H9 (cell line): ENCODE data around the gene PSMC1. TPM values are rescaled to one million over a fixed set of nuclear protein-coding genes. Genes with fewer than 3 reads are reported as not detected.

ENCODE experiments used
- DNase-seq: peaks from one replicate; pipeline ENCODE4 v3.0.0-alpha.2; 2017
- H2AFZ ChIP-seq: one replicate; pipeline ENCODE4 v1.6.1; 2013; ENCODE audit warnings: mild to moderate bottlenecking, low read length, control low read depth, moderate library complexity
- H2AK5ac ChIP-seq: 2 replicates; pipeline ENCODE4 v1.6.1; 2013; ENCODE audit warnings: low read length, control low read depth, mixed read lengths; ENCODE audit not compliant: insufficient read length
- H2BK120ac ChIP-seq: one replicate; pipeline ENCODE4 v1.6.1; 2013; ENCODE audit warnings: low read depth, mild to moderate bottlenecking, low read length, control low read depth, inconsistent platforms; ENCODE audit not compliant: poor library complexity, severe bottlenecking
- H2BK12ac ChIP-seq: 2 replicates; pipeline ENCODE4 v1.6.1; 2013; ENCODE audit warnings: low read length, control low read depth, mixed read lengths, low read depth; ENCODE audit not compliant: insufficient read length
- H2BK15ac ChIP-seq: 2 replicates; pipeline ENCODE4 v1.6.1; 2013; ENCODE audit warnings: low read depth, low read length, control low read depth
- H2BK20ac ChIP-seq: one replicate; pipeline ENCODE4 v1.6.1; 2013; ENCODE audit warnings: low read depth, mild to moderate bottlenecking, low read length, control low read depth, inconsistent platforms; ENCODE audit not compliant: poor library complexity, severe bottlenecking
- H2BK5ac ChIP-seq: 2 replicates; pipeline ENCODE4 v1.6.1; 2013; ENCODE audit warnings: low read length, control low read depth, mixed read lengths; ENCODE audit not compliant: insufficient read length
- H3K14ac ChIP-seq: 2 replicates; pipeline ENCODE4 v1.6.1; 2013; ENCODE audit warnings: low read length, control low read depth; ENCODE audit not compliant: insufficient read depth
- H3K18ac ChIP-seq: 2 replicates; pipeline ENCODE4 v1.6.1; 2013; ENCODE audit warnings: low read depth, mild to moderate bottlenecking, mixed read lengths, low read length, control low read depth; ENCODE audit not compliant: insufficient read length
- H3K23ac ChIP-seq: 2 replicates; pipeline ENCODE4 v1.6.1; 2013; ENCODE audit warnings: low read length, control low read depth, mixed read lengths, low read depth; ENCODE audit not compliant: insufficient read length
- H3K23me2 ChIP-seq: 2 replicates; pipeline ENCODE4 v1.6.1; 2013; ENCODE audit warnings: low read depth, mild to moderate bottlenecking, mixed read lengths, low read length, control low read depth; ENCODE audit not compliant: insufficient read length, poor library complexity, severe bottlenecking
- H3K27ac ChIP-seq: 2 replicates; pipeline ENCODE4 v1.5.1; 2013; ENCODE audit warnings: low read length, control low read depth, mixed read lengths, low read depth; ENCODE audit not compliant: insufficient read length
- H3K27me3 ChIP-seq: 2 replicates; pipeline ENCODE4 v1.6.1; 2013; ENCODE audit warnings: low read length, control low read depth, inconsistent platforms; ENCODE audit not compliant: insufficient read depth
- H3K4ac ChIP-seq: 2 replicates; pipeline ENCODE4 v1.6.1; 2013; ENCODE audit warnings: low read depth, mild to moderate bottlenecking, control low read depth, inconsistent platforms, low read length, moderate library complexity
- H3K4me1 ChIP-seq: 2 replicates; pipeline ENCODE4 v1.6.1; 2013; ENCODE audit warnings: low read length, control low read depth, inconsistent platforms; ENCODE audit not compliant: insufficient read depth
- H3K4me2 ChIP-seq: 2 replicates; pipeline ENCODE4 v1.6.1; 2013; ENCODE audit warnings: low read length, control low read depth, mixed read lengths; ENCODE audit not compliant: insufficient read length, insufficient read depth
- H3K56ac ChIP-seq: 2 replicates; pipeline ENCODE4 v1.6.1; 2013; ENCODE audit warnings: low read depth, mild to moderate bottlenecking, mixed read lengths, low read length, control low read depth; ENCODE audit not compliant: insufficient read length
- H3K79me1 ChIP-seq: 2 replicates; pipeline ENCODE4 v1.6.1; 2013; ENCODE audit warnings: low read depth, mild to moderate bottlenecking, moderate library complexity, low read length, control low read depth, inconsistent platforms; ENCODE audit not compliant: insufficient read depth, poor library complexity, severe bottlenecking
- H3K79me2 ChIP-seq: 2 replicates; pipeline ENCODE4 v1.6.1; 2013; ENCODE audit warnings: low read length, control low read depth, inconsistent platforms; ENCODE audit not compliant: insufficient read depth
- H3K9ac ChIP-seq: 2 replicates; pipeline ENCODE4 v1.6.1; 2013; ENCODE audit warnings: low read length, control low read depth, mixed read lengths; ENCODE audit not compliant: insufficient read length; ENCODE audit errors: extremely low read depth
- H3K9me3 ChIP-seq: one replicate; pipeline ENCODE4 v1.6.1; 2013; ENCODE audit warnings: low read depth, low read length, inconsistent platforms; ENCODE audit not compliant: control insufficient read depth
- H3T11ph ChIP-seq: one replicate; pipeline ENCODE4 v1.6.1; 2013; ENCODE audit warnings: mild to moderate bottlenecking, low read length, control low read depth, inconsistent platforms
- H4K20me1 ChIP-seq: one replicate; pipeline ENCODE4 v1.6.1; 2013; ENCODE audit not compliant: control insufficient read depth, insufficient read length, insufficient read depth
- H4K5ac ChIP-seq: 2 replicates; pipeline ENCODE4 v1.6.1; 2013; ENCODE audit warnings: low read depth, mild to moderate bottlenecking, mixed read lengths, low read length, control low read depth; ENCODE audit not compliant: insufficient read length
- H4K8ac ChIP-seq: replicated peaks from 2 replicates; pipeline ENCODE4 v1.6.1; 2013; ENCODE audit warnings: low read length, control low read depth, mixed read lengths, low read depth; ENCODE audit not compliant: insufficient read length
- H4K91ac ChIP-seq: 2 replicates; pipeline ENCODE4 v1.6.1; 2013; ENCODE audit warnings: low read depth, mild to moderate bottlenecking, moderate library complexity, mixed read lengths, low read length, control low read depth; ENCODE audit not compliant: insufficient read length
- H3K27ac Mint-ChIP-seq, 3 experiments: 2 replicates in 2 of 3; 3 replicates in 1 of 3; pipeline ENCODE4 v1.8.0; 2020 to 2021; ENCODE audit warnings: mixed read lengths in 3 of 3, mild to moderate bottlenecking in 1 of 3, moderate library complexity in 1 of 3
- H3K27me3 Mint-ChIP-seq: 2 replicates; pipeline ENCODE4 v1.8.0; 2021; ENCODE audit warnings: low read depth, mild to moderate bottlenecking, moderate library complexity, mixed read lengths
- H3K36me3 Mint-ChIP-seq, 3 experiments: 2 replicates in 2 of 3; 3 replicates in 1 of 3; pipeline ENCODE4 v1.8.0; 2020 to 2021; ENCODE audit warnings: low read depth in 3 of 3, mixed read lengths in 3 of 3; ENCODE audit not compliant: insufficient read depth in 1 of 3
- H3K4me1 Mint-ChIP-seq, 2 experiments: 2 replicates each; pipeline ENCODE4 v1.8.0; 2020; ENCODE audit warnings: mixed read lengths in 2 of 2
- H3K4me3 Mint-ChIP-seq, 2 experiments: 2 replicates in 1 of 2; 3 replicates in 1 of 2; pipeline ENCODE4 v1.8.0; 2020 to 2021; ENCODE audit warnings: mild to moderate bottlenecking in 2 of 2, mixed read lengths in 2 of 2, moderate library complexity in 1 of 2
- H3K9me3 Mint-ChIP-seq, 2 experiments: 2 replicates in 1 of 2; 3 replicates in 1 of 2; pipeline ENCODE4 v1.8.0; 2020; ENCODE audit warnings: mild to moderate bottlenecking in 2 of 2, mixed read lengths in 2 of 2, moderate library complexity in 1 of 2
- CTCF ChIP-seq: fragments of 200-600 bp; sonication (generic); conservative IDR thresholded peaks from 3 replicates; pipeline ENCODE4 v1.8.0; 2021; ENCODE audit warnings: antibody characterized with exemption, mild to moderate bottlenecking
- WGBS: extraction: QIAGEN DNeasy Blood & Tissue Kit; methylation state at CpG from one replicate; pipeline ENCODE4 v1.1.7; 2013; ENCODE audit warnings: missing lambda C conversion rate, low lambda C conversion rate, mixed read lengths; ENCODE audit not compliant: insufficient read length; ENCODE audit errors: extremely low coverage; 5-methylcytosine and 5-hydroxymethylcytosine counted together
- total RNA-seq: library from RNA; stranded (reverse); gene quantifications from 2 replicates; pipeline ENCODE4 v1.2.1, GENCODE V29; 2021

Gene PSMC1
- total RNA-seq, 1 experiment from 2014 or later = 113 TPM

DNA sequence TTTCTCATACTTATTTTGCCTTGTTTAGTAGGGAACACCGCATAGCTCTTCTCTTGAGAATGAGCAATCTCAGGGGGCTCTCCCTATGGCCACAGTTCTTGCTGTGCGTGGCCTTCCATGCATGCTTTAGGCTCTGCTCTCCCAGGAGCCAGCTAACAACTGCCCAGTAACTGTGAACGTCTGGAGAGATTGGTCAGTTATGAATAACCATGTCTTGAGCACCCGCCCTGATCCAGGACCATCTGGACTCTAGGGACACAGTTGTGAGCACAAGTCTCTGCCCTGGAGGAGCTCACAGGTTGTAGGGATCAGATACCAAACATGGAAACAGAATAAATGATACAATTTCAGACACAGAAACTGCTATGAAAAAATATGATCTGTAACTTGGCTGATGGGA lies 12.1 kb downstream of the PSMC1 start:
- WGBS = no CpG with 5 or more reads among the region's 4 CpGs
- Histone ChIP-seq H3K4me1 (no peaks in the 10 kb centered on the region), H3K18ac (no peak overlapping the region), H2BK12ac (no peak overlapping the region), H3K23me2 (no peaks in the 10 kb centered on the region), H4K91ac (no peak overlapping the region), H2BK20ac (no peak overlapping the region), H3K79me2 (no peaks in the 10 kb centered on the region), H4K5ac (no peak overlapping the region), H2BK120ac (no peak overlapping the region), H4K20me1 (no peaks in the 10 kb centered on the region), H3K14ac (no peak overlapping the region), H2AFZ (no peak overlapping the region), H3K4me2 (no peak overlapping the region), H3K27me3 (no peaks in the 10 kb centered on the region), H3K23ac (no peak overlapping the region), H2BK15ac (no peak overlapping the region), H3K9ac (no peak overlapping the region), H2AK5ac (no peak overlapping the region), H3K4ac (no peak overlapping the region), H3K56ac (no peak overlapping the region), H4K8ac (no peak overlapping the region), H3T11ph (no peak overlapping the region), H3K9me3 (no peaks in the 10 kb centered on the region), H2BK5ac (no peak overlapping the region), H3K79me1 (no peaks in the 10 kb centered on the region), H3K27ac (no peak overlapping the region)
- no peak for DNase-seq
- no peaks in the 10 kb centered on the region for H3K27me3 Mint-ChIP-seq
- no peaks in the 10 kb centered on the region for H3K9me3 Mint-ChIP-seq
- TF ChIP-seq CTCF = no peak
- no peak overlapping the region for H3K4me3 Mint-ChIP-seq
- peaks cover 34 to 95% (median 79%) of the 10 kb centered on the region in 3 experiments; a peak in 6 of 7 replicates for H3K36me3 Mint-ChIP-seq
- H3K27ac Mint-ChIP-seq = no peak overlapping the region
- no peaks in the 10 kb centered on the region for H3K4me1 Mint-ChIP-seq
